Naive B cell (primary cell): ENCODE results near the gene ISYNA1. TPM values are rescaled to one million over a fixed set of nuclear protein-coding genes. Genes with fewer than 3 reads are reported as not detected.

ENCODE experiments used
- ATAC-seq, 2 donors: fragments of 150-1000 bp; cut with Tn5 transposase; 2 replicates each; pipeline ENCODE4 v1.10.0; 2021; ENCODE audit warnings: low read depth in 2 of 2, mild to moderate bottlenecking in 2 of 2, moderate library complexity in 2 of 2
- DNase-seq: peaks from one replicate; pipeline ENCODE4 v3.0.0; 2022
- H3K27ac Mint-ChIP-seq, 6 donors: one replicate each; pipeline ENCODE4 v1.8.0; 2020 to 2022; ENCODE audit warnings: mild to moderate bottlenecking in 6 of 6, mixed read lengths in 6 of 6, moderate library complexity in 5 of 6, inconsistent platforms in 2 of 6
- H3K27me3 Mint-ChIP-seq, 3 donors: one replicate each; pipeline ENCODE4 v1.8.0; 2021 to 2022; ENCODE audit warnings: mixed read lengths in 3 of 3, mild to moderate bottlenecking in 1 of 3
- H3K36me3 Mint-ChIP-seq, 2 donors: one replicate each; pipeline ENCODE4 v1.8.0; 2020 to 2022; ENCODE audit warnings: mixed read lengths in 2 of 2, inconsistent platforms in 1 of 2, mild to moderate bottlenecking in 1 of 2
- H3K4me1 Mint-ChIP-seq, 3 donors: one replicate each; pipeline ENCODE4 v1.8.0; 2020 to 2022; ENCODE audit warnings: mixed read lengths in 3 of 3, inconsistent platforms in 1 of 3, mild to moderate bottlenecking in 1 of 3, moderate library complexity in 1 of 3
- H3K4me3 Mint-ChIP-seq, 8 donors: one replicate each; pipeline ENCODE4 v1.8.0; 2020 to 2022; ENCODE audit warnings: mild to moderate bottlenecking in 8 of 8, mixed read lengths in 8 of 8, moderate library complexity in 8 of 8, inconsistent platforms in 2 of 8
- H3K9me3 Mint-ChIP-seq, 7 donors: one replicate each; pipeline ENCODE4 v1.8.0; 2020 to 2022; ENCODE audit warnings: mixed read lengths in 7 of 7, mild to moderate bottlenecking in 5 of 7, inconsistent platforms in 2 of 7, moderate library complexity in 1 of 7
- polyA plus RNA-seq, 6 donors: library from polyadenylated mRNA; unstranded; fragments of 300-500 nt; fragmentation: Illumina TruSeq; gene quantifications; one replicate each; pipeline ENCODE4 v1.2.3, GENCODE V29; 2021; ENCODE audit warnings: low read depth in 6 of 6

ISYNA1 gene
- polyA plus RNA-seq, 6 donors from 2014 or later = 6.3 to 12.2 (median 8.6) TPM

- peak in 1 of 2 donors; percentile 22 for ATAC-seq
- Mint-ChIP-seq H3K4me3 (no peak overlapping the region), H3K27me3 (no peaks in the 10 kb centered on the region), H3K27ac (peak overlapping the region in 1 of 6 donors; percentile 32), H3K4me1 (peaks cover 37 to 56% (median 45%) of the 10 kb centered on the region in 3 donors), H3K36me3 (peaks cover 0 to 4% of the 10 kb centered on the region in 2 donors), H3K9me3 (no peaks in the 10 kb centered on the region)
- DNase-seq = no peak
Measured at GRCh38 chr19:18475004-18475453, 37.1 kb upstream of the ISYNA1 start.

GRCh38 chr19:18474366-18474887 lies 36.5 kb upstream of the ISYNA1 start:
- Mint-ChIP-seq H3K4me1 (peaks cover 32 to 54% (median 40%) of the 10 kb centered on the region in 3 donors), H3K36me3 (peaks cover 0 to 4% of the 10 kb centered on the region in 2 donors), H3K4me3 (no peak overlapping the region), H3K9me3 (no peaks in the 10 kb centered on the region), H3K27me3 (no peaks in the 10 kb centered on the region), H3K27ac (no peak overlapping the region)
- no peak for DNase-seq
- ATAC-seq = no peak

GRCh38 chr19:18473706-18474087 lies 35.8 kb upstream of the ISYNA1 start:
- DNase-seq (no peak), ATAC-seq (no peak)
- Mint-ChIP-seq H3K4me3 (no peak overlapping the region), H3K27me3 (no peaks in the 10 kb centered on the region), H3K4me1 (peaks cover 30 to 47% (median 36%) of the 10 kb centered on the region in 3 donors), H3K36me3 (peaks cover 0 to 4% of the 10 kb centered on the region in 2 donors), H3K9me3 (no peaks in the 10 kb centered on the region), H3K27ac (peak overlapping the region in 1 of 6 donors; percentile 68)

GRCh38 chr19:18473003-18473705 lies 35.2 kb upstream of the ISYNA1 start:
- Mint-ChIP-seq H3K27ac (peak overlapping the region in 1 of 6 donors; percentile 68), H3K4me1 (peaks cover 29 to 44% (median 31%) of the 10 kb centered on the region in 3 donors)

GRCh38 chr19:18470787-18471186 lies 32.9 kb upstream of the ISYNA1 start:
- Mint-ChIP-seq H3K27me3 (no peaks in the 10 kb centered on the region), H3K4me3 (no peak overlapping the region), H3K4me1 (peaks cover 14 to 29% (median 21%) of the 10 kb centered on the region in 3 donors), H3K27ac (peak overlapping the region in 1 of 6 donors; percentile 49), H3K9me3 (no peaks in the 10 kb centered on the region), H3K36me3 (peaks cover 0 to 4% of the 10 kb centered on the region in 2 donors)
- no peak for ATAC-seq
- DNase-seq = no peak

More at GRCh38 chr19:18473003-18473705, 35.2 kb upstream of the ISYNA1 start:
- Mint-ChIP-seq H3K9me3 (no peaks in the 10 kb centered on the region), H3K36me3 (peaks cover 0 to 4% of the 10 kb centered on the region in 2 donors), H3K4me3 (peak overlapping the region in 1 of 8 donors; percentile 26), H3K27me3 (no peaks in the 10 kb centered on the region)
- DNase-seq (no peak), ATAC-seq (no peak)

- Mint-ChIP-seq H3K27ac (peak overlapping the region in 1 of 6 donors; percentile 47), H3K27me3 (no peaks in the 10 kb centered on the region), H3K4me1 (peaks cover 19 to 28% (median 21%) of the 10 kb centered on the region in 3 donors), H3K36me3 (peaks cover 7 to 8% of the 10 kb centered on the region in 2 donors), H3K4me3 (no peak overlapping the region), H3K9me3 (no peaks in the 10 kb centered on the region)
- DNase-seq (peak; percentile 32), ATAC-seq (peak; percentile 57 to 71)
Measured at GRCh38 chr19:18469069-18469846, 31.3 kb upstream of the ISYNA1 start.

GRCh38 chr19:18468517-18468916 lies 30.6 kb upstream of the ISYNA1 start:
- no peaks in the 10 kb centered on the region for H3K9me3 Mint-ChIP-seq
- H3K36me3 Mint-ChIP-seq = peaks cover 7 to 8% of the 10 kb centered on the region in 2 donors
- H3K27ac Mint-ChIP-seq = peak overlapping the region in 2 of 6 donors; percentile 0 to 47
- DNase-seq (no peak), ATAC-seq (no peak)
- H3K4me1 Mint-ChIP-seq = peaks cover 19 to 21% (median 21%) of the 10 kb centered on the region in 3 donors
- no peaks in the 10 kb centered on the region for H3K27me3 Mint-ChIP-seq
- H3K4me3 Mint-ChIP-seq = no peak overlapping the region

GRCh38 chr19:18467978-18468377 lies 30.0 kb upstream of the ISYNA1 start:
- DNase-seq = no peak
- peaks cover 7 to 8% of the 10 kb centered on the region in 2 donors for H3K36me3 Mint-ChIP-seq
- H3K4me3 Mint-ChIP-seq = no peak overlapping the region
- no peak for ATAC-seq
- no peaks in the 10 kb centered on the region for H3K27me3 Mint-ChIP-seq
- peaks cover 18 to 21% (median 20%) of the 10 kb centered on the region in 3 donors for H3K4me1 Mint-ChIP-seq
- peak overlapping the region in 3 of 6 donors; percentile 0 to 94 (median 34) for H3K27ac Mint-ChIP-seq
- no peaks in the 10 kb centered on the region for H3K9me3 Mint-ChIP-seq

- Mint-ChIP-seq H3K27ac (no peak overlapping the region), H3K4me1 (peaks cover 16 to 24% (median 21%) of the 10 kb centered on the region in 3 donors), H3K4me3 (no peak overlapping the region), H3K36me3 (peaks cover 3 to 12% of the 10 kb centered on the region in 2 donors), H3K27me3 (no peaks in the 10 kb centered on the region), H3K9me3 (no peaks in the 10 kb centered on the region)
- no peak for ATAC-seq
- DNase-seq = no peak
Measured at GRCh38 chr19:18466354-18466753, 28.4 kb upstream of the ISYNA1 start.

- H3K27ac Mint-ChIP-seq = no peak overlapping the region
Measured at GRCh38 chr19:18465964-18466339, 28.0 kb upstream of the ISYNA1 start.

GRCh38 chr19:18465214-18465963 lies 27.5 kb upstream of the ISYNA1 start:
- Mint-ChIP-seq H3K36me3 (peaks cover 3 to 12% of the 10 kb centered on the region in 2 donors), H3K27ac (peak overlapping the region in 2 of 6 donors; percentile 52 to 68), H3K4me1 (peaks cover 16 to 24% (median 21%) of the 10 kb centered on the region in 3 donors), H3K9me3 (no peaks in the 10 kb centered on the region), H3K4me3 (peak overlapping the region in 1 of 8 donors; percentile 29), H3K27me3 (no peaks in the 10 kb centered on the region)
- DNase-seq (no peak), ATAC-seq (no peak)

More at GRCh38 chr19:18465964-18466339, 28.0 kb upstream of the ISYNA1 start:
- Mint-ChIP-seq H3K4me3 (no peak overlapping the region), H3K27me3 (no peaks in the 10 kb centered on the region), H3K36me3 (peaks cover 3 to 12% of the 10 kb centered on the region in 2 donors), H3K4me1 (peaks cover 16 to 24% (median 21%) of the 10 kb centered on the region in 3 donors), H3K9me3 (no peaks in the 10 kb centered on the region)
- DNase-seq (no peak), ATAC-seq (no peak)

- H3K36me3 Mint-ChIP-seq = peaks cover 3 to 12% of the 10 kb centered on the region in 2 donors
- no peak for DNase-seq
- H3K27me3 Mint-ChIP-seq = no peaks in the 10 kb centered on the region
- no peak for ATAC-seq
- H3K9me3 Mint-ChIP-seq = no peaks in the 10 kb centered on the region
- H3K27ac Mint-ChIP-seq = peak overlapping the region in 2 of 6 donors; percentile 68 to 84
- H3K4me3 Mint-ChIP-seq = peak overlapping the region in 1 of 8 donors; percentile 29
- H3K4me1 Mint-ChIP-seq = peaks cover 13 to 24% (median 16%) of the 10 kb centered on the region in 3 donors
Measured at GRCh38 chr19:18464646-18465045, 26.7 kb upstream of the ISYNA1 start.

GRCh38 chr19:18461471-18461870 lies 23.5 kb upstream of the ISYNA1 start:
- H3K9me3 Mint-ChIP-seq = no peaks in the 10 kb centered on the region
- peak overlapping the region in 1 of 6 donors; percentile 49 for H3K27ac Mint-ChIP-seq

More at GRCh38 chr19:18461471-18461870, 23.5 kb upstream of the ISYNA1 start:
- Mint-ChIP-seq H3K4me1 (peaks cover 6 to 18% (median 6%) of the 10 kb centered on the region in 3 donors), H3K4me3 (no peak overlapping the region), H3K36me3 (peaks cover 3 to 14% of the 10 kb centered on the region in 2 donors), H3K27me3 (no peaks in the 10 kb centered on the region)
- no peak for DNase-seq
- ATAC-seq = no peak
